Kidney (tissue), 14 donors: Measurements from ENCODE around the gene MFN2. TPM values are rescaled to one million over a fixed set of nuclear protein-coding genes. Genes with fewer than 3 reads are reported as not detected.

Source experiments
- DNase-seq, 5 donors: peaks; one replicate each; pipeline ENCODE4 v3.0.0-alpha.2; 2013 to 2020
- FAIRE-seq: peaks from 2 replicates; lab custom pipeline; 2012; peaks lifted over from hg19 to GRCh38; lab: Jason Lieb, UNC
- H3K27ac ChIP-seq, 2 donors: one replicate each; pipeline ENCODE4 v1.7.0; 2013; ENCODE audit warnings: low read depth in 2 of 2, low read length in 2 of 2, inconsistent platforms in 1 of 2
- H3K27me3 ChIP-seq: one replicate; pipeline ENCODE4 v1.7.1; 2013; ENCODE audit warnings: low read length, inconsistent platforms; ENCODE audit not compliant: control insufficient read depth, insufficient read depth
- H3K36me3 ChIP-seq, 3 donors: one replicate each; pipeline versions ENCODE4 v1.7.0 to v1.7.1; 2013; ENCODE audit warnings: low read length in 3 of 3, control low read depth in 1 of 3, inconsistent platforms in 1 of 3; ENCODE audit not compliant: insufficient read depth in 3 of 3, control insufficient read depth in 2 of 3
- H3K4me1 ChIP-seq, 3 donors: one replicate each; pipeline versions ENCODE4 v1.7.0 to v1.7.1; 2013; ENCODE audit warnings: low read length in 3 of 3, inconsistent platforms in 1 of 3, low read depth in 1 of 3; ENCODE audit not compliant: control insufficient read depth in 2 of 3, insufficient read depth in 2 of 3
- H3K4me3 ChIP-seq, 3 donors: one replicate each; pipeline versions ENCODE4 v1.7.0 to v1.8.1; 2013; ENCODE audit warnings: low read length in 3 of 3, control low read depth in 1 of 3, inconsistent platforms in 1 of 3
- H3K9ac ChIP-seq, 3 donors: one replicate each; pipeline versions ENCODE4 v1.7.0 to v1.7.1; 2013; ENCODE audit warnings: low read length in 3 of 3, control low read depth in 1 of 3, inconsistent platforms in 1 of 3
- H3K9me3 ChIP-seq, 3 donors: one replicate each; pipeline versions ENCODE4 v1.7.0 to v1.7.1; 2013; ENCODE audit warnings: low read length in 3 of 3, control low read depth in 1 of 3, inconsistent platforms in 1 of 3; ENCODE audit not compliant: control insufficient read depth in 2 of 3, insufficient read depth in 1 of 3
- intact Hi-C: fragments of 100-400 bp; cut with DNase I; formaldehyde crosslinking; loops from one replicate; pipeline ENCODE4 v1.11.1; 2022
- microRNA-seq: library from miRNA; unstranded; fragments of <30 nt; microRNA quantifications from one replicate; pipeline ENCODE4 v1.2.0, GENCODE V29; 2020
- polyA plus RNA-seq: library from polyadenylated mRNA; stranded (reverse); fragments of 350-450 nt; fragmentation: Illumina TruSeq; extraction: RNeasy Lipid Tissue Mini Kit (QIAGEN cat#74804); gene quantifications from one replicate; pipeline ENCODE4 v1.2.3, GENCODE V29; 2014; ENCODE audit warnings: low read depth, low replicate concordance; ENCODE audit not compliant: insufficient read depth
- total RNA-seq: library from RNA; stranded (reverse); fragmentation: NEBNext Ultra II Directional; extraction: Animal tissue kit (Norgen Biotek cat#: 25700); gene quantifications from one replicate; pipeline ENCODE4 v1.2.1, GENCODE V29; 2021
- TF ChIP-seq, protein P1 (sequence below): IDR thresholded peaks from 3 replicates; pipeline ENCODE4 v1.5.1; 2012; ENCODE audit warnings: mild to moderate bottlenecking, moderate library complexity, borderline replicate concordance; ENCODE audit not compliant: insufficient read depth; ENCODE audit errors: extremely low read depth
- donor health status: control.
- donor health status: control.
- donor health status: control.
- donor health status: control.
- donor health status: control.
- donor health status: DM: yes; HTN: yes; CAD: no.
- donor health status: Normal renal cell carcinoma (clear cell type).

The MFN2 gene
- total and polyA plus RNA-seq, 2 donors from 2014 or later, result 41.1 to 77.6 TPM

GRCh38 chr1:12059722-12060464 is 79.6 kb downstream of the MFN2 start:
- TF ChIP-seq, protein P1, sequence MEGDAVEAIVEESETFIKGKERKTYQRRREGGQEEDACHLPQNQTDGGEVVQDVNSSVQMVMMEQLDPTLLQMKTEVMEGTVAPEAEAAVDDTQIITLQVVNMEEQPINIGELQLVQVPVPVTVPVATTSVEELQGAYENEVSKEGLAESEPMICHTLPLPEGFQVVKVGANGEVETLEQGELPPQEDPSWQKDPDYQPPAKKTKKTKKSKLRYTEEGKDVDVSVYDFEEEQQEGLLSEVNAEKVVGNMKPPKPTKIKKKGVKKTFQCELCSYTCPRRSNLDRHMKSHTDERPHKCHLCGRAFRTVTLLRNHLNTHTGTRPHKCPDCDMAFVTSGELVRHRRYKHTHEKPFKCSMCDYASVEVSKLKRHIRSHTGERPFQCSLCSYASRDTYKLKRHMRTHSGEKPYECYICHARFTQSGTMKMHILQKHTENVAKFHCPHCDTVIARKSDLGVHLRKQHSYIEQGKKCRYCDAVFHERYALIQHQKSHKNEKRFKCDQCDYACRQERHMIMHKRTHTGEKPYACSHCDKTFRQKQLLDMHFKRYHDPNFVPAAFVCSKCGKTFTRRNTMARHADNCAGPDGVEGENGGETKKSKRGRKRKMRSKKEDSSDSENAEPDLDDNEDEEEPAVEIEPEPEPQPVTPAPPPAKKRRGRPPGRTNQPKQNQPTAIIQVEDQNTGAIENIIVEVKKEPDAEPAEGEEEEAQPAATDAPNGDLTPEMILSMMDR, result no peak
- intact Hi-C loops, result no loop called here
- FAIRE-seq (no peak), DNase-seq (no peak)
- Histone ChIP-seq H3K27me3 (peaks cover 13% of the 10 kb centered on the region), H3K4me3 (no peak overlapping the region), H3K9me3 (no peaks in the 10 kb centered on the region), H3K27ac (no peak overlapping the region), H3K4me1 (no peaks in the 10 kb centered on the region), H3K36me3 (no peaks in the 10 kb centered on the region), H3K9ac (no peak overlapping the region)

GRCh38 chr1:12060500-12060899 is 80.3 kb downstream of the MFN2 start:
- Histone ChIP-seq H3K4me3 (no peak overlapping the region), H3K27me3 (peaks cover 13% of the 10 kb centered on the region), H3K9ac (no peak overlapping the region), H3K9me3 (no peaks in the 10 kb centered on the region), H3K36me3 (no peaks in the 10 kb centered on the region), H3K4me1 (no peaks in the 10 kb centered on the region), H3K27ac (no peak overlapping the region)
- FAIRE-seq (no peak), DNase-seq (no peak)
- intact Hi-C loops, result no loop called here
- TF ChIP-seq, protein P1, result no peak

Small RNA genes within 50 kb of the gene (microRNA-seq; reads per million reads assigned to microRNA genes)
- not detected for gene MIR6729

Other genes starting within 250 kb of the MFN2 start
- 66.1 TPM for gene AGTRAP, start 244.3 kb upstream of the MFN2 start, total RNA-seq
- 140 TPM for gene AGTRAP, start 244.3 kb upstream of the MFN2 start, polyA plus RNA-seq
- 4.2 TPM for gene C1orf167, start 218.3 kb upstream of the MFN2 start, total RNA-seq
- 1.9 TPM for gene C1orf167, start 218.3 kb upstream of the MFN2 start, polyA plus RNA-seq
- 65.5 TPM for gene MTHFR, start 174.5 kb upstream of the MFN2 start, total RNA-seq
- 10.6 TPM for gene MTHFR, start 174.5 kb upstream of the MFN2 start, polyA plus RNA-seq
- gene CLCN6, start 174.3 kb upstream of the MFN2 start, total RNA-seq, result 26.0 TPM
- 7.1 TPM for gene CLCN6, start 174.3 kb upstream of the MFN2 start, polyA plus RNA-seq
- gene NPPA, start 132.7 kb upstream of the MFN2 start, total RNA-seq, result 0.50 TPM
- not detected for gene NPPA, start 132.7 kb upstream of the MFN2 start, polyA plus RNA-seq
- not detected for gene NPPB, start 121.5 kb upstream of the MFN2 start, total RNA-seq
- gene NPPB, start 121.5 kb upstream of the MFN2 start, polyA plus RNA-seq, result not detected
- 42.5 TPM for gene KIAA2013, start 54.0 kb upstream of the MFN2 start, total RNA-seq
- 52.1 TPM for gene KIAA2013, start 54.0 kb upstream of the MFN2 start, polyA plus RNA-seq
- 58.8 TPM for gene PLOD1, start 45.7 kb upstream of the MFN2 start, total RNA-seq
- gene PLOD1, start 45.7 kb upstream of the MFN2 start, polyA plus RNA-seq, result 103 TPM
- gene MIIP, start 39.1 kb downstream of the MFN2 start, total RNA-seq, result 24.7 TPM
- 28.5 TPM for gene MIIP, start 39.1 kb downstream of the MFN2 start, polyA plus RNA-seq
- 0.94 TPM for gene TNFRSF8, start 82.9 kb downstream of the MFN2 start, total RNA-seq
- gene TNFRSF8, start 82.9 kb downstream of the MFN2 start, polyA plus RNA-seq, result 0.97 TPM
- 47.1 TPM for gene TNFRSF1B, start 186.5 kb downstream of the MFN2 start, total RNA-seq
- 7.7 TPM for gene TNFRSF1B, start 186.5 kb downstream of the MFN2 start, polyA plus RNA-seq
- gene VPS13D, start 249.6 kb downstream of the MFN2 start, total RNA-seq, result 75.8 TPM
- gene VPS13D, start 249.6 kb downstream of the MFN2 start, polyA plus RNA-seq, result 19.4 TPM